ENCODE results near the gene TIAM2. TPM values are rescaled to one million over a fixed set of nuclear protein-coding genes. Genes with fewer than 3 reads are reported as not detected.

Gene TIAM2
- total RNA-seq, 1 donor from 2014 or later: 21.1 TPM

GRCh38 chr6:155078331-155078745 lies 83.2 kb downstream of the TIAM2 start:
- Mint-ChIP-seq H3K9me3 (ENCODE audit: unreplicated experiment) (no peaks in the 10 kb centered on the region), H3K27me3 (ENCODE audit: unreplicated experiment) (peaks cover 5% of the 10 kb centered on the region), H3K27ac (ENCODE audit: unreplicated experiment) (peak overlapping the region; percentile 95), H3K4me1 (ENCODE audit: unreplicated experiment) (peaks cover 49% of the 10 kb centered on the region), H3K4me3 (ENCODE audit: unreplicated experiment) (no peak overlapping the region), H3K36me3 (ENCODE audit: low read depth, unreplicated experiment) (no peaks in the 10 kb centered on the region)
- TF ChIP-seq CTCF (IDR thresholded peaks at IDR 0.05; ENCODE audit: unreplicated experiment): no peak
- DNase-seq (ENCODE audit: low spot score): no peak

DNA sequence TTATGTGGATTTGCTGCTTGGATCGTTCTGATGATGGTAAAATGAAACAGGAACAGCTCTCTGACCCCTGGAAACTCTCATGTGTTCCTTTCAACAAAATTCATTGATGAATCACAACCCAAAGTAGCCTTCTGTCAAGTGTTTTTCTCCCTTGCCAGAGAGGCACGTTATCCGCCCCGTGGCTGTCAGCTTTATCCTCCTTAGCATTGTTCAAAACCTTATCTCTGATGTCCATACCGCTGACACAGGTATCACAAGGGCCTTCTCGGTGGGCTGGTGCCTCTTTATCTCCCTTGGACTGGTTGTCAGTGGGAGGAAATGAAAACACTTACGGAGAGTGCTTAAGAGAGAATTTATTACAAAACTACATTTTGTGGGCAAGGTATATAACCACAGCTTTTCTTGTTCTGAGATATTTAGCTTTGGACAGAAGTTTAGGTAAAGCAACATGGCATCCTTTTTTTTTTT lies 84.9 kb downstream of the TIAM2 start:
- no peak for TF ChIP-seq CTCF (IDR thresholded peaks at IDR 0.05; ENCODE audit: unreplicated experiment)
- Mint-ChIP-seq H3K4me3 (ENCODE audit: unreplicated experiment) (peak overlapping the region; percentile 74), H3K4me1 (ENCODE audit: unreplicated experiment) (peaks cover 63% of the 10 kb centered on the region), H3K27me3 (ENCODE audit: unreplicated experiment) (peaks cover 2% of the 10 kb centered on the region), H3K9me3 (ENCODE audit: unreplicated experiment) (no peaks in the 10 kb centered on the region), H3K27ac (ENCODE audit: unreplicated experiment) (peak overlapping the region; percentile 95), H3K36me3 (ENCODE audit: low read depth, unreplicated experiment) (no peaks in the 10 kb centered on the region)
- peak; percentile 44 for DNase-seq (ENCODE audit: low spot score)

GRCh38 chr6:155080881-155081845 lies 86.0 kb downstream of the TIAM2 start:
- no peak for DNase-seq (ENCODE audit: low spot score)
- Mint-ChIP-seq H3K4me3 (ENCODE audit: unreplicated experiment) (no peak overlapping the region), H3K27me3 (ENCODE audit: unreplicated experiment) (peaks cover 2% of the 10 kb centered on the region), H3K9me3 (ENCODE audit: unreplicated experiment) (no peaks in the 10 kb centered on the region), H3K4me1 (ENCODE audit: unreplicated experiment) (peaks cover 63% of the 10 kb centered on the region), H3K36me3 (ENCODE audit: low read depth, unreplicated experiment) (no peaks in the 10 kb centered on the region), H3K27ac (ENCODE audit: unreplicated experiment) (peak overlapping the region; percentile 95)
- TF ChIP-seq CTCF (IDR thresholded peaks at IDR 0.05; ENCODE audit: unreplicated experiment): no peak

GRCh38 chr6:155084431-155085123 lies 89.5 kb downstream of the TIAM2 start:
- no peak overlapping the region for H3K27ac Mint-ChIP-seq (ENCODE audit: unreplicated experiment)
- no peaks in the 10 kb centered on the region for H3K9me3 Mint-ChIP-seq (ENCODE audit: unreplicated experiment)

More at GRCh38 chr6:155084431-155085123, 89.5 kb downstream of the TIAM2 start:
- no peak for TF ChIP-seq CTCF (IDR thresholded peaks at IDR 0.05; ENCODE audit: unreplicated experiment)
- no peaks in the 10 kb centered on the region for H3K36me3 Mint-ChIP-seq (ENCODE audit: low read depth, unreplicated experiment)
- peaks cover 4% of the 10 kb centered on the region for H3K27me3 Mint-ChIP-seq (ENCODE audit: unreplicated experiment)
- peaks cover 43% of the 10 kb centered on the region for H3K4me1 Mint-ChIP-seq (ENCODE audit: unreplicated experiment)
- no peak overlapping the region for H3K4me3 Mint-ChIP-seq (ENCODE audit: unreplicated experiment)
- no peak for DNase-seq (ENCODE audit: low spot score)

Data from endothelial cell (in vitro differentiated cells).